Activated T-cell treated with anti-CD3 and anti-CD28 coated beads, Interleukin-2, amount 50 U/mL, for 1 hour (primary cell): ENCODE measurements around the gene IP6K2.

Experiments
- DNase-seq: peaks from one replicate; pipeline ENCODE4 v3.0.0-alpha.2; 2020

Gene IP6K2

DNA sequence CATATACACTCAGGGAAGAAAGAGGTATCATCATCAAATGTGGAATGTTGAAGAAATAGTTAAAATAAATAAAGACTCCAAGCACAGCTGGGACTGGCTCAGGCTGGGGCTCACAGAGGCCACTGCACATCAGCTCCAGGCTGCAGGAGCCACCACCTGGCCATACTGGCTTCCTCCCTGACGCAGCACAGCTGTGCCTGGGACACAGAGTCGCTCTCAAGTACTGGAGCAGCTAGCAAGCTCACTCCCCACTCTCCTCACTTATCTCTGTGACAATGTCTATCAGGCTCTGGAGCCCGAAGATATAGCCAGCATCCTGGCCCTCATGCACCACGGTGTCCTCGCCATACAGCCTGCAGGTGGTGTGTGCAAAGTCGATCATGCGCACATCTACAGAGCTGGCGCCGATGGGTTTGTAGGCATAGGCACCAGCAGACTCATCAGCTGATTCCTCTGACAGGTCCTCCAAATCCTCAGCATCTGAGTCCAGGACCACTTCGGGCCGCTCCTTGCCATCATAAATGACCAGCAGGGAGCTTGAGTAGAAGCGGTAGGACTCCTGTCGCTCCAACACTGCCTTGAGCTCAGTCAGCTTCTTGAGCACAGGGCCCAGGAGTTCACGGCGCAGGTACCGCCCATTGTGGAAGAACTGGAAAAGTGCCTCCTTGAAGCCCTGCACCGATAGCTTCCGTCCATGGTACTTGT, 28.8 kb downstream of the IP6K2 start:
- DNase-seq = no peak

DNA sequence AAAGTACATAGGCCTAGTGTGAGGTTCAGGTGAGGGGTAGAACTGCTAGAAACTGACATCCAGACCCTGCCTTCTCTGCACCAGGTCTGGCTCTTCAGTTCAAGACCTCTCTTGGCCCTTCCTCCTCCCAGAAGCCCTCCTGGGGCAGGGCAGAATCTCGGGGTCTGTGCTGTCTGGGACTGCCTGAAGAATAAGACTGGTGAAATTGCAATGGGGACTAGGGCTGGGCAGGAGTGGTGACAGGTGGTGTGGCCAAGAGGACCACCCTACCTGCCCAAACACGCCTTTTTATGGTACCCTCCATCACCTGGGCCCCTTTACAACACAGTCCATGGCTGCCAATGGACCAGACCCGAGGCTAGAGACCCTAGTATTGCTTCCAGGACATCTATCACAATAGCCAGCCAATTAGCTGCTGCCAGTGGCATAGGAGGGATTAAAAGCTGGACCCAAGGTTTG, 29.8 kb downstream of the IP6K2 start:
- no peak for DNase-seq

DNA sequence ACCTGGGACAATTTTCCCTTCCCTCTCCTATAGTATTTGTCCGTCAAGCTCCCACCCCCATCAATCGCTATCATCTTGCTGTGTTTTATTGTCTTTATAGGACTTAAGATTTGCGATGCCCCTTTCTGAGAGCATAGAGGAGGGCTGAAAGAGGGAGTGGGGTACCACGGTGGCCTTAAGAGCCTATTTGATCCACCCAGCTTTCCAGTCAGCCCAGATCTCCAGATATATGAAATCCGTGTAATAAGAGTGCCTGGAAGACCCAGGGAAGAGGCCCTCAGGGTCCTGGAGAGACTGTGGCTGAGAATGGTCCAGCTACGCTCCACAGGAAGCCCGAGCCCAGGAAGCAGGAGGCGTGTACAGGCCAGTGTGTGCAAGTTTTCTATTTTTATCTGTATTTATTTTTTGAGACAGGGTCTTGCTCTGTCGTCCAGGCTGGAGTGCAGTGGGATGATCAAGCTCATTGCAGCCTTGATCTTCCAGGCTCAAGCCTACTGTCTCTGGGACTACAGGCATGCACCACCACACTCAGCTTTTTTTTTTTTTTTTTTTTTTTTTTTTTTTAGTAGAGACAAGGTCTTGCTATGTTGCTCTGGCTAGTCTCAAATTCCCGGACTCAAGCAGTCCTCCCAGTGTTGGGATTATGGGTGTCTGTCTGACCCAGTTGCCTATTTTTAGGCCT, 30.3 kb downstream of the IP6K2 start:
- no peak for DNase-seq

DNA sequence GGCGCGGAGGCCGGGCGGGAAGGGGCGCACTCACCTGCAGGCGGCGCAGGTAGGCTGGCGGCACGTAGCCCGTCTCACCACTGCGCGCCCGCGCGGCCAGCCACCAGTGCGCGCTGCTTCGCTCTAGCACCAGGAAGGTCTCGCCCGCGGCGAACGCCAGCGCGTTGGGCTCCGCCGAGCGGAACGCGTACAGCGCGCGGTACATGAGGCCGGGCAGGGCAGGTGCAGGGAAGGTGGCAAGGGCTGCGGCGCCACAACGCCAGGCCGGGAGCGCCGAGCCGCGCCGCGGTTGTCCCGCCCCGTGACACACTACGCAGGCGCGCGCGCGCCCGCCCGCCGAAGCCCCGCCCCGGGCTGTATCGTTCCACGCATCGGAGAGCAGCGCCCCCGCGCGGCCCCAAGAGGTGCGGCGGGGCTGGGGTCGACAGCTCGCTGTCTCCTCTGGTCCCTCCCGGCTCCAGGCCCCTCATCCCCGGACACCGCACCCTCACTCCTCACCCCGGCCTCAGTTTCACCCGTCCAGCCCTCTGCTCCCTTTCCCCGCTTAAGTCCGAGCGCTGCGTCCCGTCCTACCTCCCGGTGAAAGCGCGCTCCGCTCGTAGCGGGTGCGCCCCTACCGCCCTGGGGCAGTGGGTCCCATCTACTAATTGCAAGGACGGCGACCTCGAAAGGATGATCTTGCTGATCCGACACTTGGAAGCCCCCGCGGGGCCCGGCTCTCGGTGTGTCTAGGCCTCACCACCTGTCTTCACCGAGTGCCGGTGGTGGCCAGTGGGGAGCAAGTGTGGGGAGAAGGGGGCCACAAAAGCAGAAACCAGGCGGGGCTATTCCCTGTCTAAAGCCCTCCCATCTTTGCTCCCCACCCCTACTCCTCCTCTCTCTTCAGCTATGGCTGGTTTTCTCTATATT, 31.2 kb downstream of the IP6K2 start, which contains the start of gene NCKIPSD:
NCKIPSD (minus strand) TSS at position 313 of the 909 bp plus-strand sequence; CDS start at position 205, 108 bp downstream.
- peak; percentile 97 for DNase-seq

DNA sequence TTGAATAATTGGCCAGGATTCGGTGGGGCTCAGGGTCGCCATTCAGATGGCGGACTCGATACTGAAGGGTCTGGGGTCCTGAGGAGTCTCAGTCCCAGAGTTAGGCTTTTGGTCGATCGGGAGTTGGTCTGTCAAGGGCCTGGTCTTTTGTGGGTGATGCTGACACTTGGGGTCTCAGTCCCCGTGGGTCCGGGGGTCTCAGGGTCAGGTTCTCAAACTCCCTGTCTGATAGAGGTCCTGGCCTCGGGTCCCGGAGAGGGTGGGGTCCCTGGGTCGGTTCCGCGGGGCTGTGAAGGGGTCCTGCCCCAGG, 31.8 kb downstream of the IP6K2 start:
- no peak for DNase-seq

DNA sequence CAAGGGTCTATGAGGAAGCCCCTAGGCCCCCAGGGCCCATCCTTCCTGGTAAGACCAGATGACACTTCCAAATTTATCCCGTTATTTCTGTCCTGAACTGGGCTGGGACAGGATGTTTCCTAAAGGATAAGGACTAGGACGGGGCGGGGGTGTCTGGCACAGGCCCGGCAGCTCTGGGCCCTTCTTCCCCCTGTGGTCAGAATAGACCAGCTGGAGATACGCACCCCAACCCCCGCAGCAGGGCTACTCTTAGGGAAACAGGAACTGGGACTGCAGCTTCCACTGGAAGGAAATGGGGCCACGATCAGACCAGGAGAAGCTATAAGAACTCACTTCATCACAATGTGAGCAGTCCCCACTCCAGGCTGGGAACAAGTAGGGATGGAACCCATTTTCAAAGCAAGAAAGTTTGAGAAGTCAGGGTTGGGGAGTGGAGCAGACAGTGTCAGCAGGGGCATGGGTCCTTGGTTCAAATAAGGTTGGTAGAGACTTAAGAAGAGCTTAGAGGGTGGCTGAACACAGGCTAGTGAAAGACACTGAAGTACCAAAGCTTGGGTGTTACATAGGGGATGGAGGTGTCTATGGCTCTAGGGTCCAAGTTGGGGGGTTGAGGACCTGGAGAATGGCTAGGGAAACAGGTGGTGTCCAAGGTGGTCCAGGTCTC, 32.4 kb downstream of the IP6K2 start:
- DNase-seq = no peak

DNA sequence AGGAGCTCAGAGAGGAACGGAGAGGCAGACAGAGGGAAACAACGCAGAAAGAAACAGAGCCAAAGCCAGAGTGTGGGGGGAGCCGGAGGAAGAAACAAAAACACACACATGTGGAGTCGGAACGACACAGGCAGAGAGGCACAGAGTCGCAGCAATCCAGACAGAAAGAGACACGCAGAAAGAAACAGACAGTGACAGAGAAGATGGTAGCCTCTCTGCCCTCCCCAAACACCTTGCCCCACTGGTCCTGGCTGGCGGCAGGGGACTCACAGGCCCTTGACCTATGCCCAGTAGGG, 33.0 kb downstream of the IP6K2 start:
- no peak for DNase-seq

DNA sequence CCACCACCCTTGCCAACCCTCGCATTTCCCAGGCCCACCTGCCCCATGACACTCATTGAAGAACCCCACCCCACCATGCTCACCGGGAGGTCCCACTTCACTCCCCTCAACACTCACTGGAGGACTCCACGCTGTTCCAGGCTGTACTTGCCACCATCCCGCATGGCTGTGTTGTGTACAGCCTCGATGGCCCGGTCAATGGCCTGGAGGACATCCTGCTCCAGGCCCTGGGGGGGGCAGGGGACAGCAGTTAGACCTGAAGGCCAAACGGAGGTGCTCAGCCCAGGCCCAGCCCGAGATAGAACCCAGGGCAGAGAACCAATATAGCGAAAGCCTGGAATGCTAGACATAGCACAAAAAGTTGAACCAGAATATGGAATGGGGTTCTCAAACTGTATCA, 34.2 kb downstream of the IP6K2 start:
- DNase-seq = no peak

DNA sequence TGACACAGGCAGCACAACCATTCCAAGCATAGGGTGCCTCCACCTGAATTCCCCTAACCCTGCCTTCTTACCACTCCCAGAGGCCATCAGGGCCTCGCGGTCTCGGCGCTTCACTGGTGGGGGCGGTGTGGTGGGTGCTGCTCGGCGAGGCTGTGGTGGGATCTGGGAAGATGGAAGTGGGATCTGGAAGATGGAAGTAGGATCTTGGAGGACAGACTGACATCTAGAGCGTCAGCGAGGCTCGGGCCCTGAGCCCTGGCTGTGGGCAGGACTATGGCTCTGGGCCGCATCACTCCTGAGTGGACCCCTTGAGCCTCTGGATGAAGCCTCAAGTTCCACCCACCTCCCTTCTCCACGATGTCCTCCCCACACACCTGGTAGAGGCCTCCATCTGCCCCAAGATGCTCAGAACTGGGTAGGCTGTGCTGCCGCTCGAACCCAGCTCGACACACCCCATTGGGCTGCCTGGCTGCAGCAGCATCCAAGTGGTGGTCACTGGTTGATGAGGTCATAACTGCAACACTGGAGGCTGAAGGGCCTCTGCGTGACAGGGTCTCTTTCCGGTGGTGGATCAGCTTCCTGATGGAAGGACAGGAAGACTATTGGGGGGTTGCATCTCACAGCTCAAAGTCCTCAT, 34.9 kb downstream of the IP6K2 start:
- DNase-seq = no peak

DNA sequence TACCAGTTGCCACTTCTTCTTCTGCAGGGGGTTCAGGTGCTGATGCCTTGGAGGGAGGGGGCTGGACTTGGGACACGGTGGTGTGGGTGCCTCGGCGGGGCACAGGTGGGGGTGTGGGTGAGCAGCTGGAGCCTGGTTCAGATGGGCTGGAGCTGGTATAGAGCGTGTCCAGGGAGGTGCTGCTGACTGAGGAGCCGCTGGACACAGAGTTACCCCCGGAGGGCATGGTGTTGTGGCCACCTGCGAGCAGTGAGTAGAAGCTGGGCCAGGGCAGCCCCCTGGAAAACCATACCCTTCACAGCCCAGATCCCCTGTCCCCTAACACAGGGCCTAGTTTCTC, 35.5 kb downstream of the IP6K2 start:
- DNase-seq = no peak

DNA sequence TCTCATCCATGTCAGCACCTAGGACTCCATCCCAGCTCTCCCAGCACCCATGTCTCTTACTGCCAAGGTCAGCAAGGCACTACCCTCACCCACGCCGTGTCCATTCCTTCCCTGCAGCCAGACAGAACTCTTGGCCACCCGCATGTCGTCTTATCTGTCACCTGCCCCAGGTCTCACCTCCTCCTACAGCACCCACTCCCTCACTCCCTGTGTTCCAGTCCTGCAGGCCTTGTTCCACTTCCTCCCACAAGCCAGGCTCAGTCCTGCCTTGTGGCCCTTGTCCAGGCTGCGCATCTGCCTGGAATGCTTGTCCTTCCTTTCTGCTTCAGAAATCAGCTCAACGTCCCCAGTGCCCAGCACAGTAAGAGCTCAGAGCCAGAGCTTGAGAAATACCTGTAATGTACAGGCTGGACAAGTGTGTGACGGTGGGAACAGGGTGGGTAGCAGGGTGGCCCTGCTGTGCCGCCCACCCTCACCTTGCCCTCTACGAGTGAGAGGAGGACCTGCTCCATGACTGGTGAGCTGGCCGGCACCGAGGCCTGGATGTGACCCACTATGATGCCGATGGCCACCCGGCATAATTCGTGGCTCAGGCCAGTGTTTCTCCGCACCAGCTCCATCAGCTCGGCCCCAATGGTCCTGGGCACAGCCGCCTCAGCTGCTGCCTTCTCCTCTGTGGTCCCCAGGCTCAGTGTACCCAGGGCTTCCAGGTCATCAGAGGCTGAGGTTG, 36.0 kb downstream of the IP6K2 start:
- DNase-seq = no peak

DNA sequence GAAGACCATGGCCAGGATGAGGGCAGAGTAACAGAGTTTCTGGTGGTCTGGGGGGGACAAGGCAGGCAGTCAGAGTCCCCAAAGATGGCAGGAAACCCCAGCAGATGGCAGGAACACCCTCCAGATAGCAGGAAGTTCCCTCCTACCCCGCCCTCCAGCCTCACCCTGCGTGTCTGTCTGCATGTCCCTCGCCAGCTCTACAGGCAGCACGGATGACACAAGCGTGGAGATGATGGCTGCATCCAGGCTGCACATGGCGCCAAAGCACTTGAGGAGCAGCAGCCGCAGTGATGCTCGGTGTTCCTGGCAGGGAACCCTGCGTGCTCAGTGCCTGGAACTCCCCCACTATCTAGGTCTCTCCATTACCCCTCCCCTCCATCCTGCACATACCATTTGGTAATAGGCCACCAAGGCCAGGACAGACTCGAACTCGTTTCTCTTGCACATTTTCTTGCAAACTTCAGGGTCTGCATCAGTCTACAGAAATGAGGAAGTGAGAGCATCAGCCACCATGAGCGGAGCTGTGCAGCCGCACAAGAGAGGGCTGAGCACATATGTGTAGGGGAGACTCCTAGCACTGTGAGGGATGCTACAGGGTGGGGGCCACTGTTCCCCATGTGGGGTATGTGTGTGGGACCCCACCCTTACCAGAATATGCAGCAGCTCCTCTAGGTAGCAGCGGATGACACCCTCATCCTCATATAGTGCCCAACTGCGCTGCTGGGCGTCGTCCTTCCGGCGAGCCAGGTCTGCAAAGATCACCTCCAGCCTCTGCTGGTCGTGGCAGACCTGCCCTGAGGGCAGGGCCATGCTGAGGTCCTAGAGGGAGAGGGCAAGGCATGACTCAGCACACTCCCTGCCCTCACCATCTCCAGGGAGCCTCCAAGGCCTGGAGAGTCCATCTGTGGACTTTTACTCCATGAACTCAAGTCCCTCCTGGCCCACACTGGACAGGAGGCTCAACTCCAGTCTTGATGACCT, 37.3 kb downstream of the IP6K2 start:
- DNase-seq = no peak

DNA sequence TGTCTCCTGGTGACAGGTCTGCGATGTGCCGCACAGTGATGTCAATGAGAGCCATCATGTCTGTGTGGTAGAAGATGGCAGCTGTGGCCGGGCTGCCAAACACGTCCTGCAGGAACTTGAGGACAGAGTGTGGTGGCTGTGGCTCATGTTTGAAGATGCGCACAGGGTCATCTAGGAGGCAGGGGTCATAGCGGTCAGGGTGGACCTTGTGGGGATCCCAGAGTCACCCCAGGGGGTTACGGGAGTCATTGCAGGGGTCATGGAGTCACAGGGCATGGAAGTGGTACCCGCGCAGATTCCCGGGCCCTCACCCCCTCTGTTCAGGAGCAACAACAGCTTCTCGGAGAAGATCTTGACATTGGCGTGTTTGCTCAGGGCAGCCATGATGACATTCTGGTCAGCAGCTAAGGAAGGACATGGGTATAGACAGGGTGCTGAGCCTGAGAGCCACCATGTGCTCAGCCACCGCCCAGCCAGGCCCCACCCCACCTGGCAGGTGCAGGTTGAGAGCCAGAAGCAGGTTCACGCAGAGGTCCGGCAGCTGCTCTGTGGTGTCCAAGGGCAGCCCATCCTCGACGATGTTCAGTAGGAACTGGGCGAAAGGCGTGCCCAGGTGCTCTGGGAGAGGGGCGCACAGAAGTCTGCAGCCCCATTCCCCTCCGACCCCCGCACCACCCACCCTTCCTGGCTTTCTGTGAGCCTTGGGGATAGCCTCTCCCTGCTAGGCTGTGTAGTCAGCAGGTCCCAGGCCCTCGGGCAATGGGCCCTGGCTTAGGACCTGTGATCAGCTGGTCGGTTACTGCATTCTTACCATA, 38.2 kb downstream of the IP6K2 start:
- no peak for DNase-seq

DNA sequence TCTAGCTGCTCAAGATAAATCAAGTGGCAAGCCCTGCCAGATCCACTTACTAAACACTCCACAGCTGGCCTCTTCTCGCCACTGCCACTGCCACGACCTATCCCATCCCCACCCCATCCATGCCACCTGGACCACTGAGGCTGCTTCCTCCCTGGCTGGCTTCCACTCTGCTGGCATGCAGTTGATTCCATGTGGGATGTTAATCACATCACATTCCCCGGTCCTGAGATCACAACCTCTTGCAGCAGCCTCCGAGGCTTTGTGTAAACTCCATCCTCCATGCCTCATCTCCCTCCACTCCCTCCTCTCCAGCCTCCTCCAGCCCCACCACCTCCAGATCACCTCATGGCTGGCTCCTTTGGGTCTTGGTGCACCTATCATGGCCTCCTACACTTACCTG, 39.0 kb downstream of the IP6K2 start:
- no peak for DNase-seq

DNA sequence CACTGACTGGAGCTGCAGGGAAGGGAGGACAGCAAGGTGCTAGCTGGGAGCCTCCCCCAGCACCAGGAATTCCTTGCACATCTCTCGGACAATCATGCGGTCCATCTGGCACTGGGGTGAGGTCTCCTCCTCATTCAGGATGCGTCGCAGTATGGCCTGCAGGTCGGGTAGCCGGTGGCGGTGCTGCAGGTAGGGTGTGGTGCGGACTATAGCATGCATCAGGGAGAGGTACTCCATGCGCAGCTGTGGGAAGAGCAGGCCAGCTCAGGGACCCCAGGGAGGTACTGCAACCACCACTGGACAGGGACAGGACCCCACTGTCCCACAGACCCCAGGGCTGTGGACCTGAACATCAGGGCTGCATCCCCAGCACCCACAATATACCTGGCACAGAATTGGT, 42.5 kb downstream of the IP6K2 start:
- DNase-seq = no peak

DNA sequence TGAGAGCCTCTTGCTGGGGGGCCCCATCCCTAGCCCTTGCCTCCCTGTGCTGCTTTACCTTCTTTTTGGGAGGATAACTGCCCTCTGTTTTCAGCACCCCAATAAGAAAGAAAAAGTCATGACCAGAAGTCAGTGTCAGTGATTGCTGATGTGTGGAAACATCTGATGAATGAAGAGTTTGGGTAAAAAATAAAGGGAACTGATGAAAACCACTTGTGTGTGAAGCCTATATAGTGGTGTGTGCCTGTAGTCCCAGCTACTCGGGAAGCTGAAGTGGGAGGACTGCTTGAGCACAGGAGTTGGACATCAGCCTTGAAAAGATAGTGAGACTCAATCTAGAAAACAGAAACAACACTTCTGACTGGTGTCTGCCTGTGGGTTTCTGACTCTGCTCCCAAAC, 44.5 kb downstream of the IP6K2 start:
- no peak for DNase-seq

DNA sequence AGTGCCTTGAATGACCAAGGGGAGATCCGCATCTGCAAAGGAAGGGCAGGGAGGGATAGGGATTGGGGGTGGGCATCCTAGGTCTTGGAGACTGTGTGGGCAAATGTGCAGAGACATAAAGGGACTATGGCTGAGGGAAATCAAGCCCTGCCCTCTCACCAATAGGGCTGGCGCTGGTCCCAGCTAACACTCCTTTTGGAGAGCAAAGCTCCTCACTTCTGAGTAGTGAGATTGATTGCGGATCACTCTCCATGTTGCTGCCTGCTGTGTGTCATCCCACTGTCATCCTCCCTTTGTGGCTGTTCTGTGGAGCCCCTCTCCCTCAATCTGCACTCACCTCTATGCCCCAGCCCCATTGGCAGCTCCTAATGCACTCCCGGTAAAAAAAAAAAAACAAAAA, 52.1 kb downstream of the IP6K2 start:
- no peak for DNase-seq

DNA sequence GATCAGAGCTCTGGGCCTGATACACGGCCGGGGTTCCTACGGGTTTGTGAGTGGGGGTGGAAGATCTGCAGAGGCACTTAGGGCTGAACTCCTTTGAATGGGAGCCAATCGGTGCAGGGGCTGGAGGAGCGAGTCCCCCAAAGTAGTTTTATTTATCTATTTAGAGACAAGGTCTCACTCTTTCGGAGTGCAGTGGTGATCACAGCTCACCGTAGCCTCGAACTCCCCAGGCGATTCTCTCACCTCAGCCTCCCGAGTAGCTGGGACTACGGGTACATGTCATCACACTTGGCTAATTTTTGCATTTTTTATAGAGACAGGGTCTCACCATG, 52.7 kb downstream of the IP6K2 start:
- DNase-seq = no peak

DNA sequence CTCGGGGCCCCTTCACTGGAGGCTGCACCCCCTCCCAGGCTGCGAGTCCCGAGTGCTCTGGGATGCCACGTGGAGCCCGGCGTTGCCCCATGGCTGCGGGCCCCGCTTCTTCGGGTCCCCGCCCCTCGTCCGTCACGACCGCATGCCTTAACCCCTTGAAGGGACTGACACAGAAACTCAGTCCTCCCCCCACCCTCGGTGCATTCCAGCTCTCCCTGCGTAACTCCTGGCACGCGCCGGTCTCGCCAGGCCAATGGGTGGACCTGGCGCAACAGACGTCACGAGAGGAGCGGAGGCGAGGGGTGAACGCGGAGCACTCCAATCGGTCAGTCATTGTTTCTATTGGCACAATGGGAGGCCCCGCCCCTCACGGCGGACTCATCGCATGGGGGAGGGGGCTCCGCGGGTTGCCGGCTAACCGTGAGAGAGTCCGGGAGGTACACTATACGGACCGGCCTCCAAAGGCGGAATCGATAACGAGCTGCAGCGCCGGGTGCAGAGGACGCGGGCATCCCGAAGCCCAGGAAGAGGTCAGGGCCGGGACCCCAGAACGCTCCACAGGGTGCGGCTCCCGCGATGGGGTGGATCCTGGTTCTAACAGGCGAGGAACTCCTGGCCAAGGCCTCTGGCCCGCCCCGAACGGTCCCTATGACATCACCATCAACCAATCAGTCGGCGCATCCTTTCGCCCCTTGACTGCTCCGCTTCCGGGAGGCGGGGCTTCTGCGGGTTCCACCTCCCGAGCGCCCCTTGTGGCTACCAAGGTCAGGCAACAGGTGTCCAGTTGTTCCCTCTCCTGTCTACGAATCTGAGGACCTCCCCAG, 53.3 kb downstream of the IP6K2 start:
- DNase-seq = peak; percentile 83
